Esophagus muscularis mucosa (tissue), 4 donors: ENCODE results near the gene ESRRG. TPM values are rescaled to one million over a fixed set of nuclear protein-coding genes. Genes with fewer than 3 reads are reported as not detected.

ENCODE experiments used
- DNase-seq: peaks from one replicate; pipeline ENCODE4 v3.0.0-alpha.2; 2017; ENCODE audit errors: extremely low spot score
- H3K27ac ChIP-seq, 4 donors: fragments of 200-600 bp; sonication (generic); replicated peaks in 1 of 4; 1 replicate in 3 of 4; 2 replicates in 1 of 4; pipeline ENCODE4 v1.5.1; 2016 to 2019; ENCODE audit warnings: mild to moderate bottlenecking in 1 of 4
- H3K27me3 ChIP-seq, 4 donors: fragments of 200-600 bp; sonication (generic); one replicate each; pipeline versions ENCODE4 v1.5.1 to v1.6.0; 2016 to 2019
- H3K36me3 ChIP-seq, 4 donors: fragments of 200-600 bp; sonication (generic); one replicate each; pipeline ENCODE4 v1.5.1; 2016 to 2019
- H3K4me1 ChIP-seq, 4 donors: fragments of 200-600 bp; sonication (generic); one replicate each; pipeline ENCODE4 v1.5.1; 2016 to 2019
- H3K4me3 ChIP-seq, 4 donors: fragments of 200-600 bp; sonication (generic); 1 replicate in 2 of 4; 2 replicates in 2 of 4; pipeline ENCODE4 v1.5.1; 2016 to 2019; ENCODE audit warnings: mild to moderate bottlenecking in 4 of 4, moderate library complexity in 1 of 4
- H3K9me3 ChIP-seq, 4 donors: fragments of 200-600 bp; sonication (generic); 1 replicate in 3 of 4; 2 replicates in 1 of 4; pipeline ENCODE4 v1.5.1; 2016 to 2019
- EP300 ChIP-seq: sonication (generic); formaldehyde crosslinking; IDR thresholded peaks from one replicate; pipeline ENCODE4 v1.6.1; 2017; ENCODE audit warnings: antibody characterized with exemption
- POLR2A ChIP-seq: fragments of 450-650 bp; IDR thresholded peaks from one replicate; pipeline ENCODE4 v1.6.1; 2017; ENCODE audit warnings: antibody characterized with exemption, moderate library complexity, mild to moderate bottlenecking, low read depth
- POLR2AphosphoS5 ChIP-seq, 2 donors: sonication (generic); formaldehyde crosslinking; IDR thresholded peaks; one replicate each; pipeline ENCODE4 v1.6.1; 2017; ENCODE audit warnings: antibody characterized with exemption in 2 of 2
- WGBS: methylation state at CpG from one replicate; pipeline ENCODE4 v1.1.5; 2018; 5-methylcytosine and 5-hydroxymethylcytosine counted together
- intact Hi-C: fragments of 100-400 bp; cut with DNase I; formaldehyde crosslinking; loops from one replicate; pipeline ENCODE4 v1.15.1; 2023
- total RNA-seq, 4 donors: library from RNA; depleted of rRNA; stranded (reverse); fragments of >200 nt; gene quantifications; one replicate each; pipeline versions ENCODE4 v1.1.0 to v1.2.1, GENCODE V29; 2016
- TF ChIP-seq, protein P1 (sequence below), 3 experiments: fragments of 200-600 bp in 2 of 3; fragments of 450-650 bp in 1 of 3; sonication (generic) in 2 of 3; IDR thresholded peaks; one replicate each; pipeline ENCODE4 v1.5.1; 2017 to 2019; ENCODE audit warnings: antibody characterized with exemption in 3 of 3, mild to moderate bottlenecking in 2 of 3, moderate library complexity in 1 of 3

Gene ESRRG
- total RNA-seq, 4 donors from 2014 or later: 3.4 to 7.8 (median 5.7) TPM

- H3K27ac ChIP-seq: no peak overlapping the region
- no peaks in the 10 kb centered on the region for H3K9me3 ChIP-seq
- WGBS: 88% methylated on average over 1 of the region's 1 CpG
- H3K4me3 ChIP-seq: no peak overlapping the region
- no peaks in the 10 kb centered on the region for H3K27me3 ChIP-seq
- no peak for TF ChIP-seq POLR2AphosphoS5 (IDR thresholded peaks at IDR 0.05)
- TF ChIP-seq EP300: no peak
- TF ChIP-seq POLR2A: no peak
- TF ChIP-seq, protein P1, sequence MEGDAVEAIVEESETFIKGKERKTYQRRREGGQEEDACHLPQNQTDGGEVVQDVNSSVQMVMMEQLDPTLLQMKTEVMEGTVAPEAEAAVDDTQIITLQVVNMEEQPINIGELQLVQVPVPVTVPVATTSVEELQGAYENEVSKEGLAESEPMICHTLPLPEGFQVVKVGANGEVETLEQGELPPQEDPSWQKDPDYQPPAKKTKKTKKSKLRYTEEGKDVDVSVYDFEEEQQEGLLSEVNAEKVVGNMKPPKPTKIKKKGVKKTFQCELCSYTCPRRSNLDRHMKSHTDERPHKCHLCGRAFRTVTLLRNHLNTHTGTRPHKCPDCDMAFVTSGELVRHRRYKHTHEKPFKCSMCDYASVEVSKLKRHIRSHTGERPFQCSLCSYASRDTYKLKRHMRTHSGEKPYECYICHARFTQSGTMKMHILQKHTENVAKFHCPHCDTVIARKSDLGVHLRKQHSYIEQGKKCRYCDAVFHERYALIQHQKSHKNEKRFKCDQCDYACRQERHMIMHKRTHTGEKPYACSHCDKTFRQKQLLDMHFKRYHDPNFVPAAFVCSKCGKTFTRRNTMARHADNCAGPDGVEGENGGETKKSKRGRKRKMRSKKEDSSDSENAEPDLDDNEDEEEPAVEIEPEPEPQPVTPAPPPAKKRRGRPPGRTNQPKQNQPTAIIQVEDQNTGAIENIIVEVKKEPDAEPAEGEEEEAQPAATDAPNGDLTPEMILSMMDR (IDR thresholded peaks at IDR 0.05): no peak
- no peaks in the 10 kb centered on the region for H3K4me1 ChIP-seq
- DNase-seq: no peak
- intact Hi-C loops: no loop called here
- no peaks in the 10 kb centered on the region for H3K36me3 ChIP-seq
These were observed 170.2 kb downstream of the ESRRG start for GRCh38 chr1:216553040-216553439.

GRCh38 chr1:216549796-216550195 lies 173.4 kb downstream of the ESRRG start:
- H3K27ac ChIP-seq: no peak overlapping the region
- H3K36me3 ChIP-seq: no peaks in the 10 kb centered on the region
- WGBS: 65% methylated on average over 4 of the region's 4 CpGs
- no peak for DNase-seq
- H3K4me1 ChIP-seq: no peaks in the 10 kb centered on the region
- TF ChIP-seq POLR2AphosphoS5 (IDR thresholded peaks at IDR 0.05) (no peak), POLR2A (no peak), EP300 (no peak)
- TF ChIP-seq, protein P1 (IDR thresholded peaks at IDR 0.05): no peak
- H3K27me3 ChIP-seq: no peaks in the 10 kb centered on the region
- intact Hi-C loops: no loop called here
- no peak overlapping the region for H3K4me3 ChIP-seq
- no peaks in the 10 kb centered on the region for H3K9me3 ChIP-seq

- intact Hi-C loops: no loop called here
- H3K9me3 ChIP-seq: no peaks in the 10 kb centered on the region
- no peak overlapping the region for H3K4me3 ChIP-seq
- H3K27ac ChIP-seq: no peak overlapping the region
- TF ChIP-seq, protein P1 (IDR thresholded peaks at IDR 0.05): no peak
- no peak for TF ChIP-seq POLR2AphosphoS5 (IDR thresholded peaks at IDR 0.05)
- TF ChIP-seq EP300: no peak
- no peak for TF ChIP-seq POLR2A
- H3K27me3 ChIP-seq: no peaks in the 10 kb centered on the region
- H3K36me3 ChIP-seq: no peaks in the 10 kb centered on the region
- WGBS: 75% methylated on average over 2 of the region's 2 CpGs
- no peaks in the 10 kb centered on the region for H3K4me1 ChIP-seq
- DNase-seq: no peak
These were observed 180.5 kb downstream of the ESRRG start for GRCh38 chr1:216542741-216543140.

GRCh38 chr1:216542263-216542662 lies 181.0 kb downstream of the ESRRG start:
- H3K36me3 ChIP-seq: no peaks in the 10 kb centered on the region
- no peak for DNase-seq
- no peak overlapping the region for H3K4me3 ChIP-seq
- TF ChIP-seq POLR2AphosphoS5 (IDR thresholded peaks at IDR 0.05) (no peak), POLR2A (no peak), EP300 (no peak)
- TF ChIP-seq, protein P1 (IDR thresholded peaks at IDR 0.05): no peak
- no peaks in the 10 kb centered on the region for H3K4me1 ChIP-seq
- H3K9me3 ChIP-seq: no peaks in the 10 kb centered on the region
- no peaks in the 10 kb centered on the region for H3K27me3 ChIP-seq
- WGBS: 93% methylated on average over 1 of the region's 1 CpG
- intact Hi-C loops: no loop called here
- no peak overlapping the region for H3K27ac ChIP-seq

DNA sequence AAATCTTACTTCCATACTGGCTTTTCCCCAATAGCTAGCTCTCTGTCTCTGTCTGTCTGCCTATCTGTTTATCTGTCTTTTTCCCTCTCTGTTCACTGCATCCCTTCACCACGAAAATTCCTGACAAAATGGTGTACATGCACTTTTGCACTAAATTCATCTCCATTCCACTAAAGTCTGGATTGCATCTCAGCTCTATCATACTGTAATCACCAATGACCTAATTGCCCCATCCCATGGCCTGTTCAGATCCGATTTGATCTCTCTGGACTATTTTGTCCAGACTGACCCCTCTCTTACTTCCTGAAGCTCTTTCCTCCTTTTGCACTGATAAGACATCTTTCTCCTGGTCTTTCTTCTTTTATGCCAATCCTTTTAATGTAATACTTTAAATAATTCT lies 187.5 kb downstream of the ESRRG start:
- H3K4me3 ChIP-seq: no peak overlapping the region
- peaks cover 0 to 9% (median 0%) of the 10 kb centered on the region in 4 donors for H3K4me1 ChIP-seq
- H3K27me3 ChIP-seq: no peaks in the 10 kb centered on the region
- H3K27ac ChIP-seq: no peak overlapping the region
- WGBS: 80% methylated on average over 2 of the region's 2 CpGs
- no peaks in the 10 kb centered on the region for H3K36me3 ChIP-seq
- intact Hi-C loops: no loop called here
- TF ChIP-seq, protein P1 (IDR thresholded peaks at IDR 0.05): no peak
- no peak for TF ChIP-seq EP300
- no peak for TF ChIP-seq POLR2AphosphoS5 (IDR thresholded peaks at IDR 0.05)
- TF ChIP-seq POLR2A: no peak
- H3K9me3 ChIP-seq: no peaks in the 10 kb centered on the region
- no peak for DNase-seq
